ENCODE results near the gene ITGA2B.

DNA sequence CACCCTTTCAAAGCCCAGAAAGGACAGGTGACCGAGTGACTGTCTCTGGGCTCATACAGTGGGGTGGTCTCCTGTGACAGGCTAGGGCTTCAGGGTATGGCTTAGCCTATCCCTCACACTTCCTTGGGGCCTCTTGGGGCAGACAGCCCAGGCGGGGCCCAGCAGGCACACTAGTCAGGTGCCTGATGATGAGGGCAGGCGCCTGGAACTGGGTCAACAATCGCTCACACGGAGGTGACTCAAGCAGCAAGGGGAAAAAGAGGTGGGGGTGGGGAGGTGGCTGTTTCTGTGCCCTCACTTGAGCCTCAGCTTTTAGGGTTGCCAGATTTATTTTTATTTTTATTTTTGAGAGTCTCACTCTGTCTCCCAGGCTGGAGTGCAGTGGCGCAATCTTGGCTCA, 50.7 kb downstream of the ITGA2B start:
- TF ChIP-seq CREB5 (CRISPR knock-in tag; IDR thresholded peaks at IDR 0.05; ENCODE audit: low read depth) (no peak), GLIS3 (CRISPR knock-in tag; IDR thresholded peaks at IDR 0.05) (no peak)
- TF ChIP-seq, protein P1, sequence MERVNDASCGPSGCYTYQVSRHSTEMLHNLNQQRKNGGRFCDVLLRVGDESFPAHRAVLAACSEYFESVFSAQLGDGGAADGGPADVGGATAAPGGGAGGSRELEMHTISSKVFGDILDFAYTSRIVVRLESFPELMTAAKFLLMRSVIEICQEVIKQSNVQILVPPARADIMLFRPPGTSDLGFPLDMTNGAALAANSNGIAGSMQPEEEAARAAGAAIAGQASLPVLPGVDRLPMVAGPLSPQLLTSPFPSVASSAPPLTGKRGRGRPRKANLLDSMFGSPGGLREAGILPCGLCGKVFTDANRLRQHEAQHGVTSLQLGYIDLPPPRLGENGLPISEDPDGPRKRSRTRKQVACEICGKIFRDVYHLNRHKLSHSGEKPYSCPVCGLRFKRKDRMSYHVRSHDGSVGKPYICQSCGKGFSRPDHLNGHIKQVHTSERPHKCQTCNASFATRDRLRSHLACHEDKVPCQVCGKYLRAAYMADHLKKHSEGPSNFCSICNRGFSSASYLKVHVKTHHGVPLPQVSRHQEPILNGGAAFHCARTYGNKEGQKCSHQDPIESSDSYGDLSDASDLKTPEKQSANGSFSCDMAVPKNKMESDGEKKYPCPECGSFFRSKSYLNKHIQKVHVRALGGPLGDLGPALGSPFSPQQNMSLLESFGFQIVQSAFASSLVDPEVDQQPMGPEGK (CRISPR knock-in tag; IDR thresholded peaks at IDR 0.05; ENCODE audit: borderline replicate concordance): no peak

Measured in SK-N-SH treated with all-trans-retinoic acid at 6 μM for 48 hours (cell line).